CD4-positive, alpha-beta T cell treated with Interleukin-6 at 100 ng/mL for 8 hours (primary cell): ENCODE measurements around the gene MAD1L1.

Experiments used
- DNase-seq: peaks from one replicate; pipeline ENCODE4 v3.0.0-alpha.2; 2020; ENCODE audit warnings: mixed read lengths, low spot score

Gene MAD1L1

DNA sequence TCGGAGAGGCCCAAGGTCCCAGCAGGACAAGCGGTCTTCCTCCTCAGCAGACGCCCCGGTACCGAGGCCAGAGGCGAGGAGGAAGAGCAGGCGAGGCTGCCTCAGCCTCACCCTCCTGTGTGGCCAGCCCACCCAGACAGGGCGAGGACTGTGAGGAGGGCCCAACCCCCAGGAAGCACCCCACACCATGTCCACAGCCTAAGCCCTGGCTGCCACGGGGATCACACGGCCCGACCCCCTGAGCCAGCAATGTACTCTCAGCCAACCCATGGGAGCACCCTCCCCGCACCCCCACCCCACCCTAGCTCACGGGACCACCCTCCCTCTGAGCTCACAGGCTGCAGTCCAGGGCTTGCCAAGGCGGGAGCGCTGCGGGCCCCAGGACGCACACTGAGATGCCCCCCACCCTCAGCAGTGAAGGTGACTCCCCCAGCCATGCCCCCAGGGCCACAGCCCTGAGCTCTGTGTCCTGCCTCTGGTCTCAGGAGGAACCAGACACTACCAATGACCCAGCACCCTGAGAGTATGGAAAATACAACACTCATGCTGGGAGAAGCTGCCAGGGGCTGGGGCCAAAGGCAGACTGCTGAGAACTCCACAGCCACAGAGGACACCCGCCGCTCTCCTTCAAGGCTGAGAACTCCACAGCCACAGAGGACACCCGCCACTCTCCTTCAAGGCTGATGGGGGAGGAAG is 93.6 kb downstream of the MAD1L1 start:
- DNase-seq = no peak

DNA sequence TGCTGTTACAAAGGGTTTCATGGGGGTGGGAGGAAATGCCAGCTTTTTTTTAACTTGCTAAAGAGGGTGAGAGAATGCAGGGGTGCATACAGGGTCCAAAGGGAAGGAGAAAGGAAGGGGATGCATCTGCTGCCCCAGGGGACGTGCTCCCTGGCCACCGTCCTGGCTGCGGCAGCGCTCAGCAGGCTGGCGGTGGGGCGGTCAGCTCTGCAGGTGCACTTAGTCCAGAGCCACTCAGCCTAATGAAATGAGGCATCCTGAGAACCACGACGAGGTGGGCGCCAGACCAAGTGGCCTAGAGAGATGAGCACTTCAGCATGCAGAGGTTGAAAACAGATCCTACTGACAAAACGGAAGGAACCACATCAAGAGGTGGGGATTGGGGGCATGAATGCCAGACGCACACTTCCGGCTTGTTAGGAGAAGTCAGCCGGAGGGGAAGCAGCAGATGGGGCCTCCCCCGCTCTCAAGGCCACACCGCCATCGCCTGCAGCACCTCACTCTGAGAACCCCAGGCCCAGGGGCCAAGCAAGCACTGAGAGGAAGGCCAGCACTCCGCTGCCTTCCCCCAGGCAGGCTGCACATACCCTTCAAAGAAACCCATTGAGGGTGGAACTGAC is 94.5 kb downstream of the MAD1L1 start:
- peak; percentile 49 for DNase-seq

DNA sequence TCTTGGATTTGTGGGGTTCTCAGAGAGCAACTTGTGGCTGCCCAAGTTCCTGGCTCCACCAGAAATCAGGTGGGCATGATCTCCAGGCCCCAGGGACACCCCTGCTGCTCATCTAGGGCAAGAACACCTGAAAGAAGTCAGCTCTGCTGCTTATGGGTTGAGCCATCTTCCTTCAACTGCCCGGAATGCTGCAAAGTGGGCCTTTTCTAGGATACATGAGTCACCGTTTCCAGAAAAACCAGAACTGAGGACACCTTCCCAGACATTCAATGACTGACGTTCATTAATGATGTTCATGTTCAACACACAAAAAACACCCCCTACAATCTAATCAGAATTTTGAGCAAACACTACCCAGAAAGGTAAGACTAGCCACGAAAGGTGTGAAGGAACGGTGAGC is 98.0 kb downstream of the MAD1L1 start:
- DNase-seq = no peak

DNA sequence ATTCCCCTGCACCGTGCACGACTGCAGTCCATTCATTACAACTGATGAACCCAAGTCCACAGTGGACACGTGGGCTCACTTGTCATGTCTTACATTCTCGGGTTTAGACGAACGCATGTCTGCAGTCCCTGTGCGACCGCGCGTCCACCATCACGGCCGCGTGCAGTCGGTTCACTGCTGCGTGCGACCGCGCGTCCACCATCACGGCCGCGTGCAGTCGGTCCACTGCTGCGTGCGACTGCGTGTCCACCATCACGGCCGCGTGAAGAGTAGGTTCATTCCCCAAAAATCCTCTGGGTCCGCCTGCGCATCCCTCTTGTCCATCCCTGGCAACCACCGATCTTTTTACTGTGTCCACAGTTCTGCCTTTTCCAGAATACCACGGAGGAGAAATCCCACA is 100.5 kb downstream of the MAD1L1 start:
- no peak for DNase-seq

DNA sequence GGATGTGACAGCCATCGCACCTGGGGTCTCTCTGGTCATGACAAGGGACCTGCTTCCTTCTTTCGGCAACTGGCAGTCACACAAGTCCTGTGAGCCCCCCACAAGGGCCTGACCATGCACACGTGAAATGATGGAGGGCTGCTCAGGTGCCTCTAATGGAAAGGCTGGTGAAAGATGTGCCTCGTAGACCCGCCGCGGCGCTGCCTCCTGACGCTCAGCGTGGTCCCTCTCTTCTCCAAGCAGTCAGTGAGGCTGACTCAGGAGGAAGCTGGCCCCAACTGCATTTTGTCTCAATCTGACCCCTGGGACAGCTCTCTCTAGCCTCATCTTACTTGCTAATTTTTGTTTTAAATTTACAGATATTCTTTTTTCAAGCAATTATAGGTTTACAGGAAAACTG is 100.9 kb downstream of the MAD1L1 start:
- DNase-seq = no peak

DNA sequence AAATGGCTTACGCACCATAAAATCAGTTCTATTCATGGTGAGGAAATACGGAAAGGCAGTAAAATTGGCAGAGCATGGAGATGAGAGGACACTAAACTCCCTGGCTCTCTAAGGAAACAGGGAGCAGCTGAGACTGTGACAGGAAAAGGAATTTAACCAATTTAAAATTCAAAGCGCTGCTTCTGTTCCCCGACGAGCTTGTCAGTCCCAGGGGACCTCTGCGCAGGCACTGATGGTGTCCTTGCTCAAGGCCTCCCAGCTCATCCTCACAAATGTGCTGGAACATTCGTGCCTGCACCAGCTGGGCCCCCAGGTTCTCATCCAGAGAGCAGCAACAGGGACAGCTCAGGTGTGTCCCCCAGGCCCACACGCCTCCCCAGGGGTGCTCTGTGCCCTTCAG is 101.4 kb downstream of the MAD1L1 start:
- DNase-seq = no peak

DNA sequence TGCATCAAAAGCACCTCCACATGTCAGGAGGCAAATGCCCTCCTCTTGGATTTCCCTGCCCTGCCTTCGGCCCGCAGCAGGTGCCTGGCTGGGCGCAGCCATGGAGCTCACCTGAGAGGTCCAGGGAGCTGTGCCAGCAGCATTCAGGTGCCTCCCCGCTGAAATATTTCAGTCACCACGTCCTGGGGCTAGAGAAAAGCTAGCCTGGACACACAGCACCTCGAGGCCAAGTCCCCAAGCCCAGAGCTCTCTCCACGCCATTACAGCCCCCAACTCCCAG is 102.7 kb downstream of the MAD1L1 start:
- DNase-seq = no peak

GRCh38 chr7:2129323-2130095 is 103.2 kb downstream of the MAD1L1 start:
- no peak for DNase-seq

DNA sequence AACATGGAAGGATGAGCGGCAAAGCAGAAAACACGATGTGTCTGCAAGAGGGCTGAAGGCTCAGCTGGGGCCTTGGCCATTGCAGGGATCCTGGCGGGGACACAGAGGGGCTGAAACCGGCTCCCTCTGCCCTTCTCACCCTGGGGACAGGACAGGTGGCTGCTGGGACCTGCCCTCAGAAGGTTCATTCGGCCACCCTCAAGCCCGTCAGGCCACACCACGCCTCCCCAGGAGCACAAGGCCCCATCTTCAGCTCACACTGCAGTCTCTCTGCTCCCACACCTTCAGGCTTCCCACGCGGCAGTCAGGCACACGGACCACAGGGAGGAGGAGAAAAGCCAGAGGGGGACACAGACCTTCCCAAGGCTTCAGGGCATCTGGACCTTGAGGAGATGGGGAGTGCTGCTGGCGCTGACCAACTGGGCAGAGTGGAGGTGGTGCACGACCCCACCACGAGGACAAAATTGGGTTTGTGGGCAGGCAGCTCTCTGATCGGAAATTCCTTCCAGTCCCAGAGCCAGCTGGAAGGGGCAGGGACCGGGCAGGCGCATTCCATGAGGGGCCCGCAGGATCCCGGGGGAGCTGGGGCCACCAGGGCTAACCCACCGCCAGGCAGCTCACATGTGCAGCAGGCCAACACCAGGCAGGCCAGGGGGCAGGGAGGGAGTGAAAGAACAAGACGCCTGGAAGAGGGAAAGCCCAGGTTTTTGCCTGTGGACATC is 104.0 kb downstream of the MAD1L1 start:
- DNase-seq = no peak

DNA sequence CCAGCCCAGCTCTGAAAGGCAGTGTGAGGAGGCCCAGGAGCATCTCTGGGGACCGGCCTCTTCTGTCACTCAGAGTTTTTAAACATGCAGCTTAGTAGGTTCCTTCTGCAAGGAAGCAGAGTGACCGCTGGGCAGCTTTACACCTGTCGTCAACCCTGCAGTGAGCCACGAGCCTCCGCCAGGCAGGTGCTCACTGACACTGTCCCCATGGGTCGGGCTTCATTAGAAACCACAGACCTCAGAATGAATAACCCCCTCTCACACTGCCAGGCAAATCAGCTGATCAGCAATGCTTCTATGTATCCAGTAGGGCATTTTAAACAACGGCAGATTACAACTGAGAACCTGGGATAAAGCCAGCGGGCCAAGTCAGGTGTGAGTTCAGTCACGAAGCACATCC is 106.1 kb downstream of the MAD1L1 start:
- DNase-seq = no peak

GRCh38 chr7:2125931-2126330 is 106.8 kb downstream of the MAD1L1 start:
- DNase-seq = no peak

- no peak for DNase-seq
These were observed 108.0 kb downstream of the MAD1L1 start for GRCh38 chr7:2124604-2125345.

GRCh38 chr7:2123916-2124315 is 108.8 kb downstream of the MAD1L1 start:
- DNase-seq = no peak

GRCh38 chr7:2123360-2123759 is 109.4 kb downstream of the MAD1L1 start:
- DNase-seq = no peak

DNA sequence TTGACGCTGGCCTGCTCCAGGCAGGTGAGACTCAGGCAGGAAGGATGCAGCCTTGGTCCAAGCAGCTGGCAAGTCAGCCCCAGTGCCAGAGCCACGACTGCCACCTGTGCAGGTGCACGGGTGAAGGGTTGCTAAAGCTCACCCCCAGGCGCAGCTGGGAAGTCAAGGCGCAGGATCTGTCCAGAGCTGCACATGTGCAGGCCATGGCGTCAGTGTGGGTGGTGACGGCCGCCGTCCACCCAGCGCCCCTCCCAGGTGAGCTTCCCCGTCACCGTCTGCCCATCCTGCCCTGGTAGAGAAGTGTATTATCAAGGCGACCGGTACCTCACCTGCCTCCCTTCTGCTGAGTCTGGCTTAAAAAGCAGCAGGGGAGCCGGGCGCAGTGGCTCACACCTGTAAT is 110.1 kb downstream of the MAD1L1 start:
- no peak for DNase-seq

DNA sequence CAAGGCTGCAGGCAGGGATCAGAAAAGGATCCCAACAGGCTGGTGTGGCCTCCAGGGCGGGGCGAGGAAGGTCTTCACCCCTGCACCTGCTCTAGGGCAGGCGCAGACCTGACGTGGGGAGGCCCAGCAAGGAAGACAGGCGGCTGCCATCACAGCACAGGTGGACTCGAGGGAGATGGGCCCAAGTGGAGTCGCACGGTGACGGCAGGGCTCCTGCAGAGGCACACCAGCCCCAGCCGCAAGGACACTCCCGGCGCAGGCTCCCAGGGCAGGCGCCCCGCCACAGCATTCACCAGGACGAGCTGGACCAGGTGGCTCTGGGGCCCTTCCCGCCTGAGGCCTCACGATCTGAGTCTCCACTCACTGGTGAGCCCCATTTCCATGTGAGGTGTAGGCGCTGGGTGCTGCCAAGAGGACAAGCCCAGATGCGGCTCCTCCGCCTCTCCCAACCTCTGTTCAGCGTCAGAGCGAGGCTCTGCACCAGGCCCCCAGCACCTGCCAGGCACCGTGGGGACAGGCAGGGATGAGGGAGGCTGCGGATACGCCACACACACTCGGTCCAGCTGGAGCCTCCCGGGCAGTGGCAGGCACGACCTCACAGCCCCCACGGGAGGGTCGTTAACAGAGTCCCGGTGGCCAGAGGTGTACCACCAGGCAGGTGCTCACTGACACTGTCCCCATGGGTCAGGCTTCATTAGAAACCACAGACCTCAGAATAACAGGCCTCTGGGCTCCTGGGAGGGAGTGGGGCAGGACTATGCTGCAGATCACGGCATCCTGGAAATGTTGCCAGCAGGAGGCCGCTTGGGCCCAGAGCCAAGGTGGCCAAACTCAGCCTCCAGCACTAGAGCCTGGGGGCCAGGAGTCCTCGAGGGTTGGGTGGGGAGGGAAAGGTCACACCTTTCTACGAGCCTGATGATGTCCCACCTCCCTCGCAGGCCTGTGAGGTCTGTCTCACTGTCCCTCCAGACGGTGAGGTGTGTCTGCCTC is 111.6 kb downstream of the MAD1L1 start:
- DNase-seq = no peak

DNA sequence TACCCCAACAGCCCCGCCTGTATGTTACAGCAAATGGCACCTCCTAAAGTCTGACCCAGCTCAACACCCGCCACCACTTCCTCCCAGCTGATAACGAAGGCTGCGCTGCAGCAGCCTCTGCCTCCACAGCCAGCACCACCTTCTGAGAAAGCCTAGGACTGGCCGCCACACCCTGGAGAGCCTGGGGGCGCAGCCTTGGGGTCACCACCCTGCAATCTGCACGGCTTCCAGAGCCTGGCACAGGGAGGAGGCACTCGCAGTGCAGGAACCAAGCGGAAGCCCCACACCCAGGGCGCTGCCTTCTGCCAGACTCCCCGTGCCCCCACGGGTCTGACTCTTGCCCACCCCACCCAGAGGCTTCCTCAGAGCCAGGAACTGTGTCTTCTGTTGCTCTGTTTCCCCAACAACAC is 112.5 kb downstream of the MAD1L1 start:
- peak; percentile 59 for DNase-seq

- no peak for DNase-seq
These were observed 114.0 kb downstream of the MAD1L1 start for GRCh38 chr7:2118630-2119190.

GRCh38 chr7:2118056-2118455 is 114.7 kb downstream of the MAD1L1 start:
- no peak for DNase-seq

DNA sequence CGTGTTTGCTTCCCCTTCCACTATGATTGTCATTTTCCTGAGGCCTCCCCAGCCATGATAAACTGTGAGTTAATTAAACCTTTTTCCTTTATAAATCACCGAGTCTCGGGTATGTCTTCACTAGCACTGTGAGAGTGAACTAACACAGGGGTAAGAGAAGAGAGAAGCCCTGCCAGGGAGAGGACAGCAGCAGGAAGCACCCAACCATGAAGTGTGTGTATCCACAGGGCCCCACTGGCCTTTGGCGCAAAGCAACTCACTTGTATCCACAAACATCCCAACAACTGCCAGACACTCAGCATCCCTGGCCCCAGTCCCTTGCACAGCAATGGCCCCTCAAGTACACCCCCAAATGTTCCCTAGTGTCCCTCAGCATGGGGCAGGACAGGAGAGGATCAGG is 115.1 kb downstream of the MAD1L1 start:
- DNase-seq = no peak
